GM19324 (cell line): ENCODE results near the gene RRAS2.

Source experiments
- ATAC-seq: cut with Tn5 transposase; IDR thresholded peaks from one replicate; pipeline ENCODE4 v1.9.1; 2021; ENCODE audit warnings: mild to moderate bottlenecking, moderate library complexity; ENCODE audit not compliant: unreplicated experiment, low FRiP score

Gene RRAS2

DNA sequence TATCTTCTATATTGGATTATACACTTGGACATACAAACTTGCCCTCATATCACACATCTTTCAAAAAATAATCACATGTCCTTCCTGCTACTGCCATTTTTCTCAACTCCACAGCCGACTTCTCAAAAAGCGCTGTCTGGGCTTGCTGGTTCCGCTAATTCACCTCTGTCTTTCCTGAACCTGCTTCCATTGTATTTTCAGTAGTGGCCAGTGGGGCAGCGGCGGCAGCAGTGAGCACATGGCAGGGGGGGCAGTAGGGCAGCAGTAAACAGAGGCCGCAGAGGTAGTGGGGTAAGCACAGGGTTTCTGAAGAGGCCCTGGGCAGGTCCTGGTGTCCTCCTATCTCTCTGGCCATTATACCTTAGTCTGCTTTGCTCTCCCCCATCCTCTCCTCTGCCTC is 126.3 kb downstream of the RRAS2 start:
- ATAC-seq: no peak

DNA sequence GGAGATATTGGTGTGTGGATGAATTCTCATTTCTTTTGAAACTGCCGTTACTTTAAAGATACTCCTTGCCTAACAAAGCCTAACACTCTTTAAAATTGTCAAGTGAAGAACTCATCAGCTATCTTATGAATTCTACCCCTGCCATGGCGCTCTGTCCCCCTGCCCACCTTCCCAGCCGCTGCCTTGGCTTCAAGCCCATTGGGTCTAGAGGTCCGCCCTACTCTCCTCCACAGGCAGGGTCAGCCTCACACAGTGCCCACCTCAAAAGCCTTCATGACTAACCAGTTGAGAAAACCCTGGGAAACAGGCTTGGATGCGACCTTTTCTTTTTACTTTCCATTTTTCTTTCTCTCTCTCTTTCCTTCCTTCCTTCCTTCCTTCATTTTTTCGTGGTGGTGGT is 128.6 kb downstream of the RRAS2 start:
- no peak for ATAC-seq

DNA sequence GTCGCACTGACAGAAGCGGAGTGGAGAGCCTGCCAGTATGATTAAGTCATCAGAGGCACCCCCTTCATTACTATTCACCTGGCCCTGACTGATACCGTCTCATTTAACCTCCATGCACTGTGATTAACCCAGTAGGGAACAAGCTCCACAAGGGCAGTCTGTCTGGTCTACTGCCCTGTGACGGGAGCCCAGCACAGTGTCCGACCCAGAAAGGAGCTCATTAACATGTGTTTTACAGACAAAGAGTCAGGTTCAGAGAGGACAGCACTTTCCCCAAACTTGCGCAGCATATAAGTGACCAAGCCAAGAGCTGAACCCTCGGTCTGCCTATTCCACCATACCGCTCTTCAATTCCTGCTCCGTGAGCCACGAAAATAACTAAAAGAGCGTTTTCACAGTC is 129.5 kb downstream of the RRAS2 start:
- no peak for ATAC-seq

DNA sequence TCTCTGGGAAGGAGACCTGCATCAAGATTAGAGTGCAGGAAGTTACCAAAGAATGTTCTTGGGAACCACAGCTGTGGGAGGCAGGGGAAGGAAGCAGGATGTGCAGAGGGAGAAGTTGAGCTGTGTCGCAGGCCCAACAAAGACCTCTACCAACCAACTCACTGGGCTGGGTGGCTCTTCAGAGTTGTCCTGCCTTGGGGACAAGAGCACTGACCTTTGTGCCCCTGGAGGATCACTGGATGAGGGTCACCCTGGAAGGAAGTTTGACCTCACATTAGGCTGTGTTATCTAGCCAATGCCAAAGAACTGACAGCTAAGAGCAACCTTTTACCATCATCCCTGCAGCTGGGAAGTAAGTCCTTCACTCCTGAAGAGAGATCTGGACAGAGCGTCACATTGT is 130.6 kb downstream of the RRAS2 start:
- no peak for ATAC-seq
